ENCODE data around the gene VAV1. TPM values are rescaled to one million over a fixed set of nuclear protein-coding genes. Genes with fewer than 3 reads are reported as not detected.

Gene VAV1
- total and polyA plus RNA-seq, 2 of the 13 experiments (the other 11 are each of a cell fraction or from before 2014, with no cell fraction given): not detected

DNA sequence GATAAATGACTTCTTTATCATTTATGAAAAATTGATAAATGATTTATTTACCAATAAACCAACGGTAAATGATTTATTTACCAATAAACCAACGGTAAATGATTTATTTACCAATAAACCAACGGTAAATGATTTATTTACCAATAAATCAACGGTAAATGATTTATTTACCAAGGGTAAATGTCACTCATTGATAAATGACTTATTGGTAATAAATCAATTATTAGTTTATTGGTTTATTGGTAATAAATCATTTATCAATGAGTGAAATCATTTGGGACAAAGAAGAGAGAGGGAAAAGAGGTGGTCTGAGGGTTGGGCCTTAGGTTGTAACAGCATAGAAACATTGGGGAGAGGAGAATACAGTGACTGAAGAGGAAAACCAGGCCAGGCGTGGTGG lies 21.5 kb downstream of the VAV1 start:
- no peaks in the 10 kb centered on the region for H3K4me1 ChIP-seq (ENCODE audit: insufficient read depth, low read length)
- ATAC-seq (no peak), FAIRE-seq (no peak), DNase-seq (ENCODE audit: low spot score) (no peak)
- H3K36me3 ChIP-seq (replicated peaks in 1 of 2; ENCODE audit: control insufficient read depth in 1 of 2, insufficient read depth in 2 of 2, low read length in 2 of 2): no peaks in the 10 kb centered on the region
- H2AFZ ChIP-seq (ENCODE audit: low read length): no peak overlapping the region
- no peak overlapping the region for H3K9ac ChIP-seq (ENCODE audit: insufficient read depth, low read depth, low read length)
- H3K27me3 ChIP-seq (ENCODE audit: control insufficient read depth in 1 of 2, insufficient read depth in 2 of 2, low read length in 2 of 2): peaks cover 0 to 1% of the 10 kb centered on the region in 2 experiments; a peak in 1 of 5 replicates
- H3K4me3 ChIP-seq (replicated peaks in 1 of 3; ENCODE audit: insufficient read depth in 1 of 3, low read depth in 2 of 3, low read length in 3 of 3): no peak overlapping the region
- TF ChIP-seq, protein P1, sequence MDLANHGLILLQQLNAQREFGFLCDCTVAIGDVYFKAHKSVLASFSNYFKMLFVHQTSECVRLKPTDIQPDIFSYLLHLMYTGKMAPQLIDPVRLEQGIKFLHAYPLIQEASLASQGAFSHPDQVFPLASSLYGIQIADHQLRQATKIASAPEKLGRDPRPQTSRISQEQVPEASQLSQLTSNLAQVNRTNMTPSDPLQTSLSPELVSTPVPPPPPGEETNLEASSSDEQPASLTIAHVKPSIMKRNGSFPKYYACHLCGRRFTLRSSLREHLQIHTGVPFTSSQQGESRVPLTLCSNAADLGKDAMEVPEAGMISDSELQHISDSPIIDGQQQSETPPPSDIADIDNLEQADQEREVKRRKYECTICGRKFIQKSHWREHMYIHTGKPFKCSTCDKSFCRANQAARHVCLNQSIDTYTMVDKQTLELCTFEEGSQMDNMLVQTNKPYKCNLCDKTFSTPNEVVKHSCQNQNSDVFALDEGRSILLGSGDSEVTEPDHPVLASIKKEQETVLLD (CRISPR knock-in tag; IDR thresholded peaks at IDR 0.05; ENCODE audit: low read depth): no peak
- no peak for TF ChIP-seq ZNF251 (CRISPR knock-in tag; IDR thresholded peaks at IDR 0.05)
- no peak for TF ChIP-seq PLRG1 (conservative IDR thresholded peaks at IDR 0.05)
- TF ChIP-seq ZNF414 (CRISPR knock-in tag; IDR thresholded peaks at IDR 0.05): no peak
- no peak for TF ChIP-seq NR2F6 (IDR thresholded peaks at IDR 0.05)
- no peak for TF ChIP-seq NR2F6 (CRISPR knock-in tag; IDR thresholded peaks at IDR 0.05)
- TF ChIP-seq NFE2L1 (CRISPR knock-in tag; IDR thresholded peaks at IDR 0.05; ENCODE audit: borderline replicate concordance): no peak
- TF ChIP-seq ZNF780A (CRISPR knock-in tag; IDR thresholded peaks at IDR 0.05): no peak
- TF ChIP-seq ZNF367 (CRISPR knock-in tag; IDR thresholded peaks at IDR 0.05; ENCODE audit: borderline replicate concordance): no peak
- TF ChIP-seq, protein P2, sequence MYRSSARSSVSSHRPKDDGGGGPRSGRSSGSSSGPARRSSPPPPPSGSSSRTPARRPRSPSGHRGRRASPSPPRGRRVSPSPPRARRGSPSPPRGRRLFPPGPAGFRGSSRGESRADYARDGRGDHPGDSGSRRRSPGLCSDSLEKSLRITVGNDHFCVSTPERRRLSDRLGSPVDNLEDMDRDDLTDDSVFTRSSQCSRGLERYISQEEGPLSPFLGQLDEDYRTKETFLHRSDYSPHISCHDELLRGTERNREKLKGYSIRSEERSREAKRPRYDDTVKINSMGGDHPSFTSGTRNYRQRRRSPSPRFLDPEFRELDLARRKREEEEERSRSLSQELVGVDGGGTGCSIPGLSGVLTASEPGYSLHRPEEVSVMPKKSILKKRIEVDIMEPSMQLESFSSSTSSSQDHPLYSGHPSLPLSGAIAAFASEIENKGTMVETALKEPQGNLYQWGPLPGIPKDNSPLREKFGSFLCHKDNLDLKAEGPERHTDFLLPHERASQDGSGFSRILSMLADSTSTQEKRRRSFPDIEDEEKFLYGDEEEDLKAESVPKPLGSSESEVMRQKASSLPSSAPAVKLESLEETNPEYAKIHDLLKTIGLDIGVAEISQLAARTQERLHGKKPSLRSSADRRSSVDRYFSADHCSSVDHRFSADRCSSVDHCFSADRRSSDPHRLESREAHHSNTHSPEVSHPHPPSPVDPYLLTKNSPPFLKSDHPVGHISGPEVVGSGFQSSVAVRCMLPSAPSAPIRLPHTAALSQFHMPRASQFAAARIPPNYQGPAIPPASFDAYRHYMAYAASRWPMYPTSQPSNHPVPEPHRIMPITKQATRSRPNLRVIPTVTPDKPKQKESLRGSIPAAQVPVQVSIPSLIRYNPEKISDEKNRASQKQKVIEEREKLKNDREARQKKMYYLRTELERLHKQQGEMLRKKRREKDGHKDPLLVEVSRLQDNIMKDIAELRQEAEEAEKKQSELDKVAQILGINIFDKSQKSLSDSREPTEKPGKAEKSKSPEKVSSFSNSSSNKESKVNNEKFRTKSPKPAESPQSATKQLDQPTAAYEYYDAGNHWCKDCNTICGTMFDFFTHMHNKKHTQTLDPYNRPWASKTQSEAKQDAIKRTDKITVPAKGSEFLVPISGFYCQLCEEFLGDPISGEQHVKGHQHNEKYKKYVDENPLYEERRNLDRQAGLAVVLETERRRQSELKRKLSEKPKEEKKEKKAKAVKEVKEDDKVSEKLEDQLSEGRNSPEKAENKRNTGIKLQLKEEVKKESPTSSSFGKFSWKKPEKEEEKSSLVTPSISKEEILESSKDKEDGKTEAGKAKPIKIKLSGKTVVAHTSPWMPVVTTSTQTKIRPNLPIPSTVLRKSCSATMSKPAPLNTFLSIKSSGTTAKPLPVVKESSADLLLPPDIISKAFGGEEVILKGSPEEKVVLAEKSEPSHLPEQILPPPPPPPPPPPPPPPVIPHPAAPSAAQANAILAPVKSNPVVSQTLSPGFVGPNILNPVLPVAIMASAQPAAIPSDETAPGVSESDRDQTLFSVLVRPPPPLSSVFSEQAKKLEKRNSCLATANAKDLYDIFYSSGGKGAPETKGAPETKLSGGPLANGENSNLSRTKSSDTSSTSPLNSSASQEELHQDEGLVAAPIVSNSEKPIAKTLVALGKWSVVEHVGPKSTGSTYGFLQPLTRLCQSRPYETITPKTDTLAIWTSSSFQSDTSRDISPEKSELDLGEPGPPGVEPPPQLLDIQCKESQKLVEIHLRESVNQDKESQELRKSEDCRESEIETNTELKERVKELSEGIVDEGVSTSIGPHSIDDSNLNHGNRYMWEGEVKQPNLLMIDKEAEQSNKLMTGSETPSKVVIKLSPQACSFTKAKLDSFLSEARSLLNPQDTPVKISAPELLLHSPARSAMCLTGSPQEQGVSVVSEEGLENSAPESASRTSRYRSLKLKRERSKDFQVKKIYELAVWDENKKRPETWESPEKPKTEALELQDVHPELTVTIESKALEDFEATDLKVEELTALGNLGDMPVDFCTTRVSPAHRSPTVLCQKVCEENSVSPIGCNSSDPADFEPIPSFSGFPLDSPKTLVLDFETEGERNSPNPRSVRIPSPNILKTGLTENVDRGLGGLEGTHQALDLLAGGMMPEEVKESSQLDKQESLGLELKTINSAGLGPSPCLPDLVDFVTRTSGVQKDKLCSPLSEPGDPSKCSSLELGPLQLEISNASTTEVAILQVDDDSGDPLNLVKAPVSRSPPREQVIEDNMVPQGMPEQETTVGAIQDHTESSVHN (CRISPR knock-in tag; IDR thresholded peaks at IDR 0.05): no peak
- TF ChIP-seq FOXO1 (CRISPR knock-in tag; IDR thresholded peaks at IDR 0.05): no peak
- TF ChIP-seq ZBTB38 (CRISPR knock-in tag; IDR thresholded peaks at IDR 0.05): no peak
- no peak for TF ChIP-seq TOE1 (CRISPR knock-in tag; IDR thresholded peaks at IDR 0.05)
- TF ChIP-seq ZNF253 (CRISPR knock-in tag; IDR thresholded peaks at IDR 0.05; ENCODE audit: borderline replicate concordance): no peak
- TF ChIP-seq ZNF136 (CRISPR knock-in tag; IDR thresholded peaks at IDR 0.05; ENCODE audit: low read depth): no peak
- no peak for TF ChIP-seq ZNF550 (CRISPR knock-in tag; IDR thresholded peaks at IDR 0.05; ENCODE audit: borderline replicate concordance)
- no peak for TF ChIP-seq ZNF589 (CRISPR knock-in tag; conservative IDR thresholded peaks at IDR 0.05)
- H3K9me3 ChIP-seq (ENCODE audit: low read length): peaks cover 6% of the 10 kb centered on the region; the same call in 1 of the 2 replicates
- in situ Hi-C loops (cut with HindIII; ENCODE audit: extremely low pct_ligation_motif_present, low pct_unique_long_range_greater_than_20kb) (no loop called here), intact Hi-C loops (cut with micrococcal nuclease; ENCODE audit: unreplicated experiment) (no loop called here)
- no peaks in the 10 kb centered on the region for H4K20me1 ChIP-seq (ENCODE audit: insufficient read depth, low read length)
- no peak overlapping the region for H3K27ac ChIP-seq (ENCODE audit: extremely low read length, insufficient read depth, low read length)
- POLR2A ChIA-PET: no interaction called here
- BruUV-seq (replicated peaks): no TSS peak
- H3K4me2 ChIP-seq (ENCODE audit: low read depth, low read length): no peak overlapping the region
- 21% methylated on average over 5 of the region's 5 CpGs for WGBS (ENCODE audit: low lambda C conversion rate)
- H3K79me2 ChIP-seq (ENCODE audit: insufficient read depth, low read length): no peaks in the 10 kb centered on the region
- CTCF ChIA-PET (ENCODE audit: low intra/inter-chr PET ratio, low total read pairs): no interaction called here
